ENCODE data around the gene TTC23L.

DNA sequence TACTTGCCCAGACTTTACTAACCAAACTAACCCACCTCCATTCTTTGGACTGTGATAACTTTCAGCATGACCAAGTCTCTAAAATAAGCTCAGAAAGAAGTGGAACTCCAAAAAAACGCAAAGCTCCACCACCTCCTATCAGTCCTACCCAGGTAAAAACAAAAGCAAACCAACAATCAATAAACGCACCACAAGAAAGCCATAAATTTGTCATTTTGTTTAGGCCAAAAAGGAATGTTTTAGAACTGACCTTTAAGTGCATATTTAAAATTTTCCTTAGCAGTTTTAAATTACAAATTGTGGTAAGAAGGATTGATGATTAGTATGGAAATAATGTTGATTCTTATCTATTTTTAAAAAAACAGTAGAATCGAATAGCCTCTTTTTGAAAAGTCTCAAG, 25.5 kb upstream of the TTC23L start:
- TF ChIP-seq, protein P1, sequence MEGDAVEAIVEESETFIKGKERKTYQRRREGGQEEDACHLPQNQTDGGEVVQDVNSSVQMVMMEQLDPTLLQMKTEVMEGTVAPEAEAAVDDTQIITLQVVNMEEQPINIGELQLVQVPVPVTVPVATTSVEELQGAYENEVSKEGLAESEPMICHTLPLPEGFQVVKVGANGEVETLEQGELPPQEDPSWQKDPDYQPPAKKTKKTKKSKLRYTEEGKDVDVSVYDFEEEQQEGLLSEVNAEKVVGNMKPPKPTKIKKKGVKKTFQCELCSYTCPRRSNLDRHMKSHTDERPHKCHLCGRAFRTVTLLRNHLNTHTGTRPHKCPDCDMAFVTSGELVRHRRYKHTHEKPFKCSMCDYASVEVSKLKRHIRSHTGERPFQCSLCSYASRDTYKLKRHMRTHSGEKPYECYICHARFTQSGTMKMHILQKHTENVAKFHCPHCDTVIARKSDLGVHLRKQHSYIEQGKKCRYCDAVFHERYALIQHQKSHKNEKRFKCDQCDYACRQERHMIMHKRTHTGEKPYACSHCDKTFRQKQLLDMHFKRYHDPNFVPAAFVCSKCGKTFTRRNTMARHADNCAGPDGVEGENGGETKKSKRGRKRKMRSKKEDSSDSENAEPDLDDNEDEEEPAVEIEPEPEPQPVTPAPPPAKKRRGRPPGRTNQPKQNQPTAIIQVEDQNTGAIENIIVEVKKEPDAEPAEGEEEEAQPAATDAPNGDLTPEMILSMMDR (IDR thresholded peaks at IDR 0.05; ENCODE audit: low read depth, low read length), result no peak
- TF ChIP-seq EZH2phosphoT487 (IDR thresholded peaks at IDR 0.05; ENCODE audit: low read depth), result no peak
